SK-N-SH (cell line): ENCODE results near the gene IPO11. TPM values are rescaled to one million over a fixed set of nuclear protein-coding genes. Genes with fewer than 3 reads are reported as not detected.

Experiments used
- CTCF ChIA-PET: fragments of 300-600, 350-600 bp; formaldehyde crosslinking; extraction: SDS; loops from one replicate; lab custom pipeline; 2021; lab: Yijun Ruan, JAX
- POLR2A ChIA-PET: fragments of 350-600 bp; sonication (Branson Sonifier 250); formaldehyde crosslinking; extraction: SDS; loops from one replicate; lab custom pipeline; 2020; ENCODE audit warnings: antibody characterized with exemption, inconsistent platforms; lab: Yijun Ruan, JAX
- DNase-seq: peaks from one replicate; pipeline ENCODE4 v3.0.0; 2012
- H2AFZ ChIP-seq: fragments of 200-600 bp; sonication (generic); 2 replicates; pipeline ENCODE4 v1.8.1; 2016; ENCODE audit warnings: antibody characterized with exemption, mild to moderate bottlenecking, low read depth
- H3F3A ChIP-seq: fragments of 200-600 bp; sonication (generic); replicated peaks from 2 replicates; pipeline ENCODE3; 2016; ENCODE audit warnings: antibody characterized with exemption, mild to moderate bottlenecking; ENCODE audit not compliant: insufficient read depth
- H3K27ac ChIP-seq, 2 experiments: fragments of 200-500 bp in 1 of 2; fragments of 200-600 bp in 1 of 2; sonication (Bioruptor generic) in 1 of 2; sonication (generic), shearing (Covaris generic) in 1 of 2; 2 replicates each; pipeline versions ENCODE4 v1.5.1 to v1.6.1; 2014 to 2016; ENCODE audit warnings: low read depth in 2 of 2, inconsistent platforms in 1 of 2, low read length in 1 of 2, mild to moderate bottlenecking in 1 of 2, mixed read lengths in 1 of 2
- H3K27me3 ChIP-seq: fragments of 200-600 bp; sonication (generic), shearing (Covaris generic); 2 replicates; pipeline ENCODE4 v1.6.1; 2016; ENCODE audit warnings: mixed run types; ENCODE audit not compliant: insufficient read depth
- H3K36me3 ChIP-seq, 2 experiments: fragments of 200-500 bp in 1 of 2; fragments of 200-600 bp in 1 of 2; sonication (Bioruptor generic) in 1 of 2; sonication (generic) in 1 of 2; replicated peaks in 1 of 2; 2 replicates each; pipeline versions ENCODE3 to v1.5.1; 2014 to 2016; ENCODE audit warnings: low read length in 1 of 2, mild to moderate bottlenecking in 1 of 2; ENCODE audit not compliant: insufficient read depth in 2 of 2, control insufficient read depth in 1 of 2
- H3K4me1 ChIP-seq, 2 experiments: fragments of 200-500 bp in 1 of 2; fragments of 200-600 bp in 1 of 2; sonication (Bioruptor generic) in 1 of 2; sonication (generic), shearing (Covaris generic) in 1 of 2; 2 replicates each; pipeline versions ENCODE4 v1.5.1 to v1.6.1; 2014 to 2016; ENCODE audit warnings: low read depth in 1 of 2, low read length in 1 of 2, mixed run types in 1 of 2; ENCODE audit not compliant: insufficient read depth in 2 of 2, control insufficient read depth in 1 of 2
- H3K4me2 ChIP-seq: fragments of 200-600 bp; sonication (generic), shearing (Covaris generic); 2 replicates; pipeline ENCODE4 v1.6.1; 2017; ENCODE audit warnings: mixed run types
- H3K4me3 ChIP-seq, 2 experiments: fragments of 200-500 bp in 1 of 2; fragments of 200-600 bp in 1 of 2; sonication (Bioruptor generic) in 1 of 2; sonication (generic), shearing (Covaris generic) in 1 of 2; 2 replicates each; pipeline versions ENCODE4 v1.5.1 to v1.8.1; 2014 to 2016; ENCODE audit warnings: low read depth in 2 of 2, inconsistent platforms in 1 of 2, low read length in 1 of 2, mild to moderate bottlenecking in 1 of 2, mixed read lengths in 1 of 2, moderate library complexity in 1 of 2
- H3K79me2 ChIP-seq: fragments of 200-600 bp; sonication (generic); 2 replicates; pipeline ENCODE4 v1.8.1; 2017; ENCODE audit warnings: mild to moderate bottlenecking; ENCODE audit not compliant: insufficient read depth
- H3K9ac ChIP-seq: fragments of 200-600 bp; sonication (generic); 2 replicates; pipeline ENCODE4 v1.6.1; 2017; ENCODE audit warnings: mixed run types
- H3K9me2 ChIP-seq: fragments of 200-600 bp; sonication (generic); 2 replicates; pipeline ENCODE4 v1.6.1; 2017; ENCODE audit warnings: mixed run types
- H3K9me3 ChIP-seq: fragments of 200-600 bp; sonication (generic); 2 replicates; pipeline ENCODE4 v1.6.1; 2017; ENCODE audit warnings: mixed run types, mild to moderate bottlenecking, moderate library complexity
- H4K20me1 ChIP-seq: fragments of 200-600 bp; sonication (generic); 2 replicates; pipeline ENCODE4 v1.6.1; 2017; ENCODE audit warnings: mild to moderate bottlenecking, mixed run types; ENCODE audit not compliant: insufficient read depth
- CHD2 ChIP-seq: fragments of 150-350 bp; IDR thresholded peaks from 2 replicates; pipeline ENCODE4 v1.6.1; 2018; ENCODE audit warnings: low read length; ENCODE audit not compliant: partially characterized antibody
- CTCF ChIP-seq: fragments of 200-600 bp; sonication (generic); IDR thresholded peaks from 2 replicates; pipeline ENCODE4 v1.6.1; 2017; ENCODE audit warnings: antibody characterized with exemption, mild to moderate bottlenecking, moderate library complexity
- FOSL2 ChIP-seq: IDR thresholded peaks from 2 replicates; pipeline ENCODE4 v1.4.0; 2012; ENCODE audit warnings: low read depth, mild to moderate bottlenecking, moderate library complexity, borderline replicate concordance
- FOXJ3 ChIP-seq: sonication (generic); formaldehyde crosslinking; IDR thresholded peaks from 2 replicates; pipeline ENCODE4 v1.5.1; 2020; ENCODE audit warnings: mild to moderate bottlenecking, missing genetic modification reagents
- FOXM1 ChIP-seq: IDR thresholded peaks from 2 replicates; pipeline ENCODE4 v1.4.0; 2012; ENCODE audit warnings: low read depth, mild to moderate bottlenecking
- GATA2 ChIP-seq: sonication (generic); formaldehyde crosslinking; IDR thresholded peaks from 2 replicates; pipeline ENCODE4 v1.5.0; 2020; ENCODE audit warnings: mild to moderate bottlenecking, missing genetic modification reagents
- IRF3 ChIP-seq: fragments of 150-350 bp; IDR thresholded peaks from 2 replicates; pipeline ENCODE4 v1.6.1; 2016; ENCODE audit warnings: mild to moderate bottlenecking, low read depth, low read length
- MEF2A ChIP-seq: IDR thresholded peaks from 2 replicates; pipeline ENCODE4 v1.4.0; 2012; ENCODE audit warnings: low read depth, borderline replicate concordance
- MXI1 ChIP-seq: IDR thresholded peaks from 2 replicates; pipeline ENCODE4 v1.6.1; 2012; ENCODE audit warnings: mild to moderate bottlenecking, low read depth, low read length, improper control_type of control experiment
- NFIC ChIP-seq: IDR thresholded peaks from 2 replicates; pipeline ENCODE4 v1.4.0; 2012; ENCODE audit warnings: borderline replicate concordance
- NRF1 ChIP-seq: IDR thresholded peaks from 2 replicates; pipeline ENCODE4 v1.6.1; 2012; ENCODE audit warnings: low read depth, mild to moderate bottlenecking, low read length
- RXRA ChIP-seq: IDR thresholded peaks from 2 replicates; pipeline ENCODE4 v1.4.0; 2012; ENCODE audit warnings: low read depth, mild to moderate bottlenecking, borderline replicate concordance
- SIN3A ChIP-seq: IDR thresholded peaks from 2 replicates; pipeline ENCODE4 v1.6.1; 2012; ENCODE audit warnings: low read depth, mild to moderate bottlenecking, low read length, moderate library complexity, borderline replicate concordance
- TCF12 ChIP-seq: IDR thresholded peaks from 2 replicates; pipeline ENCODE4 v1.4.0; 2012
- USF1 ChIP-seq: IDR thresholded peaks from 2 replicates; pipeline ENCODE4 v1.4.0; 2012; ENCODE audit warnings: low read depth, borderline replicate concordance
- YY1 ChIP-seq: IDR thresholded peaks from 2 replicates; pipeline ENCODE4 v1.4.0; 2012; ENCODE audit warnings: low read depth, mild to moderate bottlenecking
- WGBS: methylation state at CpG from one replicate; pipeline ENCODE4 v1.1.6; 2017; ENCODE audit warnings: low lambda C conversion rate; 5-methylcytosine and 5-hydroxymethylcytosine counted together
- polyA plus RNA-seq, 3 experiments: library from polyadenylated mRNA; depleted of rRNA; stranded (reverse); fragments of >200 nt; gene quantifications; 2 replicates each; pipeline ENCODE4 v1.2.3, GENCODE V29; 2012

IPO11 gene
- polyA plus RNA-seq, 1 of the 3 experiments (the other 2 are of a cell fraction): 8.1 TPM

- Histone ChIP-seq H3K36me3 (peaks cover 5 to 14% of the 10 kb centered on the region in 2 experiments), H3K4me2 (no peak overlapping the region), H4K20me1 (no peaks in the 10 kb centered on the region), H3K27ac (no peak overlapping the region), H3K9me3 (no peaks in the 10 kb centered on the region), H3K27me3 (no peaks in the 10 kb centered on the region), H3K4me3 (no peak overlapping the region), H2AFZ (no peak overlapping the region), H3K9me2 (no peaks in the 10 kb centered on the region), H3K9ac (no peak overlapping the region), H3K4me1 (no peaks in the 10 kb centered on the region), H3F3A (no peaks in the 10 kb centered on the region), H3K79me2 (no peaks in the 10 kb centered on the region)
- CTCF ChIA-PET: no interaction called here
- POLR2A ChIA-PET: no interaction called here
- TF ChIP-seq IRF3: no peak
- no peak for TF ChIP-seq TCF12
- no peak for TF ChIP-seq MXI1
- no peak for TF ChIP-seq FOXM1
- TF ChIP-seq MEF2A: no peak
- TF ChIP-seq FOSL2: no peak
- no peak for TF ChIP-seq RXRA
- no peak for TF ChIP-seq GATA2 (CRISPR knock-in tag)
- no peak for TF ChIP-seq USF1
- 84% methylated on average over 3 of the region's 3 CpGs for WGBS
- no peak for DNase-seq
Measured at GRCh38 chr5:62600560-62601252, 188.1 kb downstream of the IPO11 start.

- Histone ChIP-seq H3K9me2 (no peaks in the 10 kb centered on the region), H4K20me1 (no peaks in the 10 kb centered on the region), H3K27me3 (no peaks in the 10 kb centered on the region), H3K9me3 (no peaks in the 10 kb centered on the region), H3K4me1 (no peaks in the 10 kb centered on the region), H3K9ac (no peak overlapping the region), H3K4me3 (no peak overlapping the region), H3K36me3 (peaks cover 5 to 14% of the 10 kb centered on the region in 2 experiments), H2AFZ (no peak overlapping the region), H3K4me2 (no peak overlapping the region), H3F3A (no peaks in the 10 kb centered on the region), H3K27ac (no peak overlapping the region), H3K79me2 (no peaks in the 10 kb centered on the region)
- DNase-seq: no peak
- POLR2A ChIA-PET: no interaction called here
- 92% methylated on average over 5 of the region's 5 CpGs for WGBS
- TF ChIP-seq RXRA (no peak), NRF1 (no peak), TCF12 (no peak), CHD2 (no peak), FOXJ3 (CRISPR knock-in tag) (no peak), IRF3 (no peak), SIN3A (no peak), YY1 (no peak), NFIC (no peak), MXI1 (no peak), CTCF (no peak)
- CTCF ChIA-PET: no interaction called here
Measured at GRCh38 chr5:62603934-62604333, 191.4 kb downstream of the IPO11 start.
